OCI-LY3 (cell line): ENCODE results near the gene TLE5.

ENCODE experiments used
- EZH2phosphoT487 ChIP-seq: fragments of 200-600 bp; shearing (Covaris generic); IDR thresholded peaks from 2 replicates; pipeline ENCODE4 v1.6.1; 2018; ENCODE audit warnings: antibody characterized with exemption, mixed run types, low read depth
- TF ChIP-seq, protein P1 (sequence below): fragments of 200-600, 300-600 bp; sonication (generic); IDR thresholded peaks from 2 replicates; pipeline ENCODE4 v1.5.1; 2014; ENCODE audit warnings: antibody characterized with exemption, low read length, low read depth

DNA sequence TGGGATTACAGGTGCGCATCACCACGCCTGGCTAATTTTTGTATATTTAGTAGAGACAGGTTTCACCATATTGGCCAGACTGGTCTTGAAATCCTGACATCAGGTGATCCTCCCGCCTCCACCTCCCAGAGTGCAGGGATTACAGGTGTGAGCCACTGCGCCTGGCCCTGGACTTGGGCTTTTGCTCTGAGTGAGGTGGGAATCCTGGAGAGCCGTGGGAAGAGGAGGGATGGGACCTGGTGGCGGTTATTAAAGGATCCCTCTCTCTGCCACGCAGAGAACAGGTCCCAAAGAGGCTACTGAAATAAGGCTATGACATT lies 1.7 kb upstream of the TLE5 start:
- TF ChIP-seq, protein P1, sequence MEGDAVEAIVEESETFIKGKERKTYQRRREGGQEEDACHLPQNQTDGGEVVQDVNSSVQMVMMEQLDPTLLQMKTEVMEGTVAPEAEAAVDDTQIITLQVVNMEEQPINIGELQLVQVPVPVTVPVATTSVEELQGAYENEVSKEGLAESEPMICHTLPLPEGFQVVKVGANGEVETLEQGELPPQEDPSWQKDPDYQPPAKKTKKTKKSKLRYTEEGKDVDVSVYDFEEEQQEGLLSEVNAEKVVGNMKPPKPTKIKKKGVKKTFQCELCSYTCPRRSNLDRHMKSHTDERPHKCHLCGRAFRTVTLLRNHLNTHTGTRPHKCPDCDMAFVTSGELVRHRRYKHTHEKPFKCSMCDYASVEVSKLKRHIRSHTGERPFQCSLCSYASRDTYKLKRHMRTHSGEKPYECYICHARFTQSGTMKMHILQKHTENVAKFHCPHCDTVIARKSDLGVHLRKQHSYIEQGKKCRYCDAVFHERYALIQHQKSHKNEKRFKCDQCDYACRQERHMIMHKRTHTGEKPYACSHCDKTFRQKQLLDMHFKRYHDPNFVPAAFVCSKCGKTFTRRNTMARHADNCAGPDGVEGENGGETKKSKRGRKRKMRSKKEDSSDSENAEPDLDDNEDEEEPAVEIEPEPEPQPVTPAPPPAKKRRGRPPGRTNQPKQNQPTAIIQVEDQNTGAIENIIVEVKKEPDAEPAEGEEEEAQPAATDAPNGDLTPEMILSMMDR: no peak
- no peak for TF ChIP-seq EZH2phosphoT487
